Smooth muscle cell (in vitro differentiated cells): ENCODE measurements around the gene ERMARD. TPM values are rescaled to one million over a fixed set of nuclear protein-coding genes. Genes with fewer than 3 reads are reported as not detected.

Experiments
- DNase-seq: peaks from one replicate; lab custom pipeline; 2025; ENCODE audit not compliant: unreplicated experiment; lab: John Stamatoyannopoulos, UW
- H2AFZ ChIP-seq: fragments of 200-600 bp; sonication (generic); 2 replicates; pipeline ENCODE4 v1.6.0; 2016; ENCODE audit warnings: antibody characterized with exemption, low read depth, mild to moderate bottlenecking
- H3F3A ChIP-seq: fragments of 200-600 bp; sonication (generic); 2 replicates; pipeline ENCODE4 v1.6.0; 2017; ENCODE audit warnings: antibody characterized with exemption, low read depth
- H3K27ac ChIP-seq: fragments of 200-600 bp; sonication (generic); 2 replicates; pipeline ENCODE4 v1.5.1; 2016; ENCODE audit warnings: low read depth, mild to moderate bottlenecking
- H3K27me3 ChIP-seq: fragments of 200-600 bp; sonication (generic); 2 replicates; pipeline ENCODE4 v1.6.1; 2016; ENCODE audit warnings: low read depth, mild to moderate bottlenecking
- H3K36me3 ChIP-seq: fragments of 200-600 bp; sonication (generic); 2 replicates; pipeline ENCODE4 v1.5.1; 2016; ENCODE audit warnings: low read depth
- H3K4me1 ChIP-seq: fragments of 200-600 bp; sonication (generic); 2 replicates; pipeline ENCODE4 v1.5.1; 2016; ENCODE audit warnings: low read depth
- H3K4me2 ChIP-seq: fragments of 200-600 bp; sonication (generic); 2 replicates; pipeline ENCODE4 v1.6.0; 2016; ENCODE audit warnings: mild to moderate bottlenecking
- H3K4me3 ChIP-seq: fragments of 200-600 bp; sonication (generic); 2 replicates; pipeline ENCODE4 v1.5.1; 2016; ENCODE audit warnings: mild to moderate bottlenecking
- H3K79me2 ChIP-seq: fragments of 200-600 bp; sonication (generic); 2 replicates; pipeline ENCODE4 v1.6.0; 2016; ENCODE audit warnings: low read depth, mild to moderate bottlenecking
- H3K9ac ChIP-seq: fragments of 200-600 bp; sonication (generic); 2 replicates; pipeline ENCODE4 v1.6.0; 2016; ENCODE audit warnings: low read depth
- H3K9me3 ChIP-seq: fragments of 200-600 bp; sonication (generic); replicated peaks from 2 replicates; pipeline ENCODE4 v1.5.1; 2016; ENCODE audit warnings: low read depth
- H4K20me1 ChIP-seq: fragments of 200-600 bp; sonication (generic); 2 replicates; pipeline ENCODE4 v1.6.0; 2016; ENCODE audit warnings: low read depth
- CTCF ChIP-seq: fragments of 200-600 bp; sonication (generic); IDR thresholded peaks from 2 replicates; pipeline ENCODE4 v1.5.1; 2017; ENCODE audit warnings: borderline replicate concordance, mild to moderate bottlenecking, antibody characterized with exemption; ENCODE audit not compliant: insufficient read depth, poor library complexity, severe bottlenecking
- WGBS: methylation state at CpG from one replicate; pipeline ENCODE4 v1.1.7; 2016; ENCODE audit warnings: low lambda C conversion rate; 5-methylcytosine and 5-hydroxymethylcytosine counted together
- polyA plus RNA-seq: library from polyadenylated mRNA; unstranded; fragments of >200 nt; fragmentation: Nextera tagmentation; extraction: Ambion mirVana; gene quantifications from 2 replicates; pipeline ENCODE4 v1.2.1, GENCODE V29; 2016
- total RNA-seq: library from RNA; depleted of rRNA; stranded (reverse); fragments of >200 nt; gene quantifications from 2 replicates; pipeline ENCODE4 v1.2.3, GENCODE V29; 2014

ERMARD gene
- total and polyA plus RNA-seq, 2 experiments from 2014 or later = 23.2 to 55.9 TPM

DNA sequence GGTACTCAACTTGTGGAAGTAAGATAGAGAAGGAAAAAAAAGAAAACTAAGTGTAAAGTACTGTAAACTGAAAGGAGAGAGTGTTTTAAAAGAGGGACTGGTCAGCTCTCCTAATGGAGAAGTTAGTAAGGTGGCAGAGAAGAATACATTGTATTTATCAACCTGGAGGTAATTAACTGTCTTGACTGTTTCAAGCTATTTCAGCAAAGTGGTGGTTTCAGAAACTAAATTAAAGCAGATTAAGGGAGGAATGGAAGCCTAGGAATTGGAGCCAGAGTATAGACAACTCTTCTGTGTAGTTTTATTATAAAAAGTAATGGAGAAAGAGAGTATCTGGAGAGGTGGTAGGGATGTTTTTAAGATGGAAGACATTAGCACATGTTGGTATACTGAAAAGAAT, 24.5 kb upstream of the ERMARD start:
- H3K36me3 ChIP-seq = no peaks in the 10 kb centered on the region
- peaks cover 15% of the 10 kb centered on the region for H3K4me1 ChIP-seq
- H3K4me2 ChIP-seq = no peak overlapping the region
- DNase-seq = no peak
- H4K20me1 ChIP-seq = peaks cover 13% of the 10 kb centered on the region
- no peaks in the 10 kb centered on the region for H3K9me3 ChIP-seq
- H3K27me3 ChIP-seq = no peaks in the 10 kb centered on the region
- no peak overlapping the region for H3K4me3 ChIP-seq
- no peak for TF ChIP-seq CTCF
- peaks cover 3% of the 10 kb centered on the region for H3F3A ChIP-seq
- H3K27ac ChIP-seq = no peak overlapping the region
- H3K79me2 ChIP-seq = peaks cover 7% of the 10 kb centered on the region
- no peak overlapping the region for H2AFZ ChIP-seq
- H3K9ac ChIP-seq = no peak overlapping the region

GRCh38 chr6:169729961-169730360, 21.5 kb upstream of the ERMARD start:
- Histone ChIP-seq H4K20me1 (no peaks in the 10 kb centered on the region), H3K4me1 (peaks cover 6% of the 10 kb centered on the region), H3K27ac (no peak overlapping the region), H3K9ac (no peak overlapping the region), H3K4me3 (no peak overlapping the region), H3K9me3 (no peaks in the 10 kb centered on the region), H3F3A (no peaks in the 10 kb centered on the region), H3K79me2 (no peaks in the 10 kb centered on the region), H2AFZ (no peak overlapping the region), H3K36me3 (no peaks in the 10 kb centered on the region), H3K27me3 (peaks cover 6% of the 10 kb centered on the region), H3K4me2 (no peak overlapping the region)
- DNase-seq = no peak
- TF ChIP-seq CTCF = no peak

DNA sequence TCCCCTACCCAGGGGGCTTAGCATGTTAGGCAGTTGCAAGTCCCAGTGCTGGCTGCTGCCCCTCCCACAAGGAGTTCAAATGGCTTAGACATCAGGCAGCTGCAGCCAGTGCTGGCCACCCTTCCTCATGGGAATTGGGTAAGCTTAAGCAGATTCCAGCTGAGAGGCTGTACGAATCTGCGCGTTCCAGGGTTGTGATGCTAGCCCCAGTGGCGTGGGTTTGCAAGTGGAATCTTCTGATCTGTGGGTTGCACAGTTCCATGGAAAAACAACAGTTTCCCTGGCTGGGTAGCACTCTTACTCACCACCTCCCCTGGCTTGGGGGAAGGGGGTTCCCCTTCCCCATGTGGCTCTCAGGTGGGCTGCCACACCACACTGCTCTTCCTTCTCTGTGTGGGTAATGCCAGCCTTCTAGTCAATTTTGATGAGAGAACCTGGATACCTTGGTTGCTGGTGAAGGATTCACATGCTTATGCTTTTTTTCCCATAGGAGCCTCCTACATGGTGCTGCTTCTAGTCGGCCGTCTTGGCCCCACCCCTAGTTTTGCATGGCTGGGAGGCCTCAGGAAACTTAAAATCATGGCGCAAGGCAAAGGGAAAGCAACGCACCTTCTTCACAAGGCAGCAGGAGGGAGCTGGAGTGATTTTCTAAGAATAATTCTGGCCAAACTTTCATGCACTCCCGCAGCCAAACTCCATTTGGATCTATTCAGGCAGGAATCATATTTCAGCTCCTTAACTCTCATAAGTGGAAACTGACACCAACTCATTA, 13.0 kb upstream of the ERMARD start:
- no peak for DNase-seq
- no peak overlapping the region for H3K9ac ChIP-seq
- H3K9me3 ChIP-seq = no peaks in the 10 kb centered on the region
- H4K20me1 ChIP-seq = no peaks in the 10 kb centered on the region
- peaks cover 10% of the 10 kb centered on the region for H3K27me3 ChIP-seq
- no peaks in the 10 kb centered on the region for H3K4me1 ChIP-seq
- H2AFZ ChIP-seq = no peak overlapping the region
- H3K36me3 ChIP-seq = no peaks in the 10 kb centered on the region
- WGBS = 82% methylated on average over 9 of the region's 9 CpGs
- no peaks in the 10 kb centered on the region for H3K79me2 ChIP-seq
- H3K4me3 ChIP-seq = no peak overlapping the region
- no peak overlapping the region for H3K27ac ChIP-seq
- no peak overlapping the region for H3K4me2 ChIP-seq
- H3F3A ChIP-seq = no peaks in the 10 kb centered on the region
- no peak for TF ChIP-seq CTCF

DNA sequence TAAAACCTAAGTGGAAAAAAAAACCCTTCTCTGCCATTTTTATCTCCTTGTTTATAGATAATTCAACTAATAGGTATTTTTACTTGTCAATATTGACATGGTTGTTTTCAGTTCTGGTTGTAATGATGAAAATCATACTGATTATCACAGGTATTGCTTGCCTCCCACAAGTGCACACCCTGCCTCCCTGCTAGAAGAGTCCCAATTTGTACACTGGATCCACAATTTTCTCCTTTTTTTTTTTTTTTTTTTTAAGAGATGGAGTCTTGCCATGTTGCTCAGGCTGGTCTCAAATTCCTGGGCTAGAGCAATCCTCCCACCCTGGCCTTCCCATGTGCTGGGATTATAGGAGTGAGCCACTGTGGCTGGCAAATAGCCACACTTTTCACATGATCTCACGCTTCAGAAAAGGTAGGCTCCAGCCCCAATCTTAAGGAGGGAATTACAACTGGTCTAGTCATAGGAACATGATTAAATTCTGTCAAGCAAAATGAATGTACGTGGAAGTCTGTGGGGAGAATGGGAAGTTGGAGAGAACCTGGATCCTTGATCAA, 12.4 kb upstream of the ERMARD start:
- Histone ChIP-seq H3F3A (no peaks in the 10 kb centered on the region), H2AFZ (no peak overlapping the region), H3K4me2 (no peak overlapping the region), H3K36me3 (no peaks in the 10 kb centered on the region), H3K27ac (no peak overlapping the region), H3K9ac (no peak overlapping the region), H3K4me1 (no peaks in the 10 kb centered on the region), H3K4me3 (no peak overlapping the region), H4K20me1 (no peaks in the 10 kb centered on the region), H3K27me3 (peaks cover 6% of the 10 kb centered on the region), H3K9me3 (no peaks in the 10 kb centered on the region), H3K79me2 (no peaks in the 10 kb centered on the region)
- TF ChIP-seq CTCF = no peak
- 89% methylated on average over 2 of the region's 2 CpGs for WGBS
- no peak for DNase-seq
